Adrenal gland (tissue), 12 donors: ENCODE results near the gene MRPS27. TPM values are rescaled to one million over a fixed set of nuclear protein-coding genes. Genes with fewer than 3 reads are reported as not detected.

ENCODE experiments used
- DNase-seq, 7 donors: peaks; one replicate each; pipeline ENCODE4 v3.0.0-alpha.2; 2019 to 2020
- H3K27ac ChIP-seq, 5 donors: fragments of 200-600 bp; sonication (generic) in 4 of 5; 1 replicate in 3 of 5; 2 replicates in 2 of 5; pipeline versions ENCODE4 v1.5.1 to v1.8.0; 2016 to 2020; ENCODE audit warnings: mild to moderate bottlenecking in 1 of 5
- H3K27me3 ChIP-seq: fragments of 200-600 bp; 2 replicates; pipeline ENCODE4 v1.8.0; 2021
- H3K36me3 ChIP-seq, 2 donors: fragments of 200-600 bp; replicated peaks in 1 of 2; 1 replicate in 1 of 2; 2 replicates in 1 of 2; pipeline versions ENCODE4 v1.5.1 to v1.8.0; 2018 to 2022
- H3K4me1 ChIP-seq, 2 donors: fragments of 200-600 bp; replicated peaks in 1 of 2; 1 replicate in 1 of 2; 2 replicates in 1 of 2; pipeline versions ENCODE4 v1.5.1 to v1.8.0; 2018 to 2021
- H3K4me3 ChIP-seq, 4 donors: fragments of 200-600 bp; sonication (generic) in 3 of 4; one replicate each; pipeline ENCODE4 v1.5.1; 2016 to 2018
- H3K9me3 ChIP-seq, 3 donors: fragments of 200-600 bp; sonication (generic) in 1 of 3; replicated peaks in 1 of 3; 1 replicate in 2 of 3; 2 replicates in 1 of 3; pipeline versions ENCODE4 v1.5.1 to v1.8.0; 2016 to 2021
- CTCF ChIP-seq, 6 experiments: fragments of 450-650 bp in 4 of 6; fragments of 200-600 bp in 2 of 6; sonication (generic) in 1 of 6; IDR thresholded peaks; 1 replicate in 5 of 6; 2 replicates in 1 of 6; pipeline versions ENCODE4 v1.5.1 to v1.8.0; 2016 to 2021; ENCODE audit warnings: antibody characterized with exemption in 6 of 6, mild to moderate bottlenecking in 2 of 6, moderate library complexity in 1 of 6
- POLR2A ChIP-seq, 2 donors: fragments of 450-650 bp; IDR thresholded peaks; one replicate each; pipeline ENCODE4 v1.6.1; 2017; ENCODE audit warnings: antibody characterized with exemption in 2 of 2, mild to moderate bottlenecking in 2 of 2, moderate library complexity in 1 of 2
- WGBS, 4 donors: extraction: QIAGEN DNeasy Blood & Tissue Kit in 2 of 4; methylation state at CpG; one replicate each; pipeline versions ENCODE4 v1.1.5 to v1.1.7; 2013 to 2017; 5-methylcytosine and 5-hydroxymethylcytosine counted together
- intact Hi-C, 2 donors: fragments of 100-400 bp; cut with DNase I; formaldehyde crosslinking; loops; one replicate each; pipeline versions ENCODE4 v1.14.1 to v1.15.0; 2022 to 2023
- polyA plus RNA-seq, 3 donors: library from polyadenylated mRNA; stranded (reverse); fragments of 200-250 nt in 2 of 3; fragments of 350-450 nt in 1 of 3; fragmentation: Illumina TruSeq in 1 of 3; extraction: RNeasy Lipid Tissue Mini Kit (QIAGEN cat#74804) in 1 of 3; gene quantifications; one replicate each; pipeline ENCODE4 v1.2.3, GENCODE V29; 2013 to 2014
- total RNA-seq, 9 donors: library from RNA; depleted of rRNA in 4 of 9; stranded (reverse); fragments of >200 nt in 4 of 9; fragments of 120-200 nt in 1 of 9; fragmentation: NEBNext Ultra II Directional in 1 of 9; extraction: Animal tissue kit (Norgen Biotek cat#: 25700) in 1 of 9; gene quantifications; one replicate each; pipeline versions ENCODE4 v1.1.0 to v1.2.4, GENCODE V29; 2013 to 2023
- donor health status: healthy with polysubstance abuse.
- donor health status: Bipolar disorder and iron deficiency.
- donor health status: DM: yes; HTN: yes; CAD: no.
- donor health status: DM: no; HTN: no; CAD: no.
- donor health status: DM: no; HTN: no; CAD: no.
- donor health status: DM: yes; HTN: yes; CAD: no.

MRPS27 gene
- total and polyA plus RNA-seq, 12 donors = 20.8 to 92.8 (median 67.3) TPM

- no peaks in the 10 kb centered on the region for H3K4me1 ChIP-seq
- H3K4me3 ChIP-seq = no peak overlapping the region
- 63 to 90% (median 78%) methylated on average over 1 of the region's 1 CpG for WGBS, 4 donors
- peaks cover 0 to 4% of the 10 kb centered on the region in 2 donors for H3K36me3 ChIP-seq
- no peaks in the 10 kb centered on the region for H3K27me3 ChIP-seq
- TF ChIP-seq CTCF (IDR thresholded peaks at IDR 0.05) (no peak), POLR2A (IDR thresholded peaks at IDR 0.05) (no peak)
- intact Hi-C loops = no loop called here
- no peaks in the 10 kb centered on the region for H3K9me3 ChIP-seq
- no peak overlapping the region for H3K27ac ChIP-seq
- DNase-seq = no peak
Observed at GRCh38 chr5:72233835-72234234, 86.2 kb downstream of the MRPS27 start.

- no peak overlapping the region for H3K4me3 ChIP-seq
- no peaks in the 10 kb centered on the region for H3K4me1 ChIP-seq
- H3K27ac ChIP-seq = no peak overlapping the region
- 64 to 76% (median 69%) methylated on average over 2 of the region's 2 CpGs for WGBS, 4 donors
- DNase-seq = no peak
- TF ChIP-seq CTCF (IDR thresholded peaks at IDR 0.05) = no peak
- no peak for TF ChIP-seq POLR2A (IDR thresholded peaks at IDR 0.05)
- H3K27me3 ChIP-seq = no peaks in the 10 kb centered on the region
- intact Hi-C loops = no loop called here
- H3K9me3 ChIP-seq = no peaks in the 10 kb centered on the region
- peaks cover 0 to 4% of the 10 kb centered on the region in 2 donors for H3K36me3 ChIP-seq
Observed at GRCh38 chr5:72232838-72233237, 87.2 kb downstream of the MRPS27 start.

GRCh38 chr5:72231991-72232703, 87.9 kb downstream of the MRPS27 start:
- H3K27me3 ChIP-seq = no peaks in the 10 kb centered on the region
- H3K36me3 ChIP-seq = peaks cover 0 to under 1% of the 10 kb centered on the region in 2 donors
- H3K9me3 ChIP-seq = no peaks in the 10 kb centered on the region
- TF ChIP-seq POLR2A (IDR thresholded peaks at IDR 0.05) = no peak
- TF ChIP-seq CTCF (IDR thresholded peaks at IDR 0.05) = no peak
- no peak for DNase-seq
- no peaks in the 10 kb centered on the region for H3K4me1 ChIP-seq
- H3K4me3 ChIP-seq = no peak overlapping the region
- intact Hi-C loops = no loop called here
- H3K27ac ChIP-seq = no peak overlapping the region
- WGBS, 4 donors = 70 to 76% (median 74%) methylated on average over 6 of the region's 6 CpGs

- DNase-seq = no peak
- intact Hi-C loops = no loop called here
- Histone ChIP-seq H3K27ac (no peak overlapping the region), H3K36me3 (peaks cover 0 to 16% of the 10 kb centered on the region in 2 donors), H3K9me3 (no peaks in the 10 kb centered on the region), H3K4me3 (no peak overlapping the region), H3K4me1 (peaks cover 0 to 9% of the 10 kb centered on the region in 2 donors), H3K27me3 (no peaks in the 10 kb centered on the region)
- 85 to 95% (median 91%) methylated on average over 3 of the region's 3 CpGs for WGBS, 4 donors
- TF ChIP-seq CTCF (IDR thresholded peaks at IDR 0.05) = no peak
- no peak for TF ChIP-seq POLR2A (IDR thresholded peaks at IDR 0.05)
Observed at GRCh38 chr5:72228960-72229359, 91.1 kb downstream of the MRPS27 start.
